WTC11 (cell line): ENCODE data around the gene NACC2. TPM values are rescaled to one million over a fixed set of nuclear protein-coding genes. Genes with fewer than 3 reads are reported as not detected.

Experiments used
- ATAC-seq: fragments of 200-7000 bp; cut with Tn5 transposase; 2 replicates; pipeline ENCODE4 v1.10.0; 2021; ENCODE audit warnings: mild to moderate bottlenecking, moderate library complexity
- CTCF ChIA-PET: fragments of 300-600 bp; sonication (Branson Sonifier 250); formaldehyde crosslinking; loops from one replicate; lab custom pipeline; 2021; ENCODE audit warnings: antibody characterized with exemption; lab: Charles Lee
- POLR2A ChIA-PET: fragments of 350-600 bp; sonication (Branson Sonifier 250); formaldehyde crosslinking; loops from one replicate; lab custom pipeline; 2021; ENCODE audit warnings: antibody characterized with exemption; lab: Charles Lee
- DNase-seq: peaks from one replicate; pipeline ENCODE4 v3.0.0; 2021; ENCODE audit warnings: low spot score
- H3K27ac Mint-ChIP-seq: 2 replicates; pipeline ENCODE4 v1.8.0; 2021; ENCODE audit warnings: mixed read lengths
- H3K27me3 Mint-ChIP-seq: 2 replicates; pipeline ENCODE4 v1.8.0; 2021; ENCODE audit warnings: low read depth, mild to moderate bottlenecking, moderate library complexity, mixed read lengths
- H3K36me3 Mint-ChIP-seq: 2 replicates; pipeline ENCODE4 v1.8.0; 2021; ENCODE audit warnings: mixed read lengths
- H3K4me1 Mint-ChIP-seq: 2 replicates; pipeline ENCODE4 v1.8.0; 2022; ENCODE audit warnings: mixed read lengths
- H3K4me3 Mint-ChIP-seq: 2 replicates; pipeline ENCODE4 v1.8.0; 2021; ENCODE audit warnings: mild to moderate bottlenecking, moderate library complexity, mixed read lengths
- H3K9me3 Mint-ChIP-seq: 2 replicates; pipeline ENCODE4 v1.8.0; 2021; ENCODE audit warnings: mixed read lengths
- ELF4 ChIP-seq: sonication (generic); formaldehyde crosslinking; IDR thresholded peaks from 2 replicates; pipeline ENCODE4 v1.8.1; 2022; ENCODE audit warnings: low read depth, mild to moderate bottlenecking, moderate library complexity, missing genetic modification reagents
- EMX1 ChIP-seq: fragments of 250-450 bp; sonication (Bioruptor Pico); IDR thresholded peaks from 2 replicates; pipeline ENCODE4 v1.8.0; 2021; ENCODE audit warnings: mild to moderate bottlenecking
- ESRRA ChIP-seq: sonication (generic); formaldehyde crosslinking; IDR thresholded peaks from 2 replicates; pipeline ENCODE4 v1.8.1; 2022; ENCODE audit warnings: mild to moderate bottlenecking, missing genetic modification reagents, borderline replicate concordance
- FOXK1 ChIP-seq: sonication (generic); formaldehyde crosslinking; IDR thresholded peaks from 2 replicates; pipeline ENCODE4 v1.8.0; 2022; ENCODE audit warnings: mild to moderate bottlenecking, moderate library complexity, missing genetic modification reagents
- FOXP1 ChIP-seq: sonication (generic); formaldehyde crosslinking; IDR thresholded peaks from 2 replicates; pipeline ENCODE4 v1.8.0; 2022; ENCODE audit warnings: missing genetic modification reagents, mild to moderate bottlenecking, moderate library complexity, borderline replicate concordance
- GRHL2 ChIP-seq: fragments of 250-450 bp; sonication (Bioruptor Pico); IDR thresholded peaks from 2 replicates; pipeline ENCODE4 v1.8.0; 2022; ENCODE audit warnings: mild to moderate bottlenecking, moderate library complexity; ENCODE audit not compliant: insufficient replicate concordance, severe bottlenecking
- MXD4 ChIP-seq: fragments of 250-450 bp; sonication (Bioruptor Pico); IDR thresholded peaks from 2 replicates; pipeline ENCODE4 v1.8.0; 2021; ENCODE audit warnings: mild to moderate bottlenecking, moderate library complexity, borderline replicate concordance
- MYBL2 ChIP-seq: sonication (generic); formaldehyde crosslinking; IDR thresholded peaks from 2 replicates; pipeline ENCODE4 v1.8.1; 2023; ENCODE audit warnings: mild to moderate bottlenecking, moderate library complexity, missing genetic modification reagents
- SMAD3 ChIP-seq: sonication (generic); formaldehyde crosslinking; IDR thresholded peaks from 2 replicates; pipeline ENCODE4 v1.8.0; 2022; ENCODE audit warnings: missing genetic modification reagents, mild to moderate bottlenecking, borderline replicate concordance
- ZBTB21 ChIP-seq: sonication (generic); formaldehyde crosslinking; IDR thresholded peaks from 2 replicates; pipeline ENCODE4 v1.8.1; 2023; ENCODE audit warnings: mild to moderate bottlenecking, missing genetic modification reagents, borderline replicate concordance
- ZNF219 ChIP-seq: sonication (generic); formaldehyde crosslinking; IDR thresholded peaks from 2 replicates; pipeline ENCODE4 v1.8.0; 2023; ENCODE audit warnings: missing genetic modification reagents, mild to moderate bottlenecking, borderline replicate concordance
- ZNF263 ChIP-seq: sonication (generic); formaldehyde crosslinking; IDR thresholded peaks from 2 replicates; pipeline ENCODE4 v1.8.1; 2022; ENCODE audit warnings: low read depth, mild to moderate bottlenecking, moderate library complexity, missing genetic modification reagents
- total RNA-seq: library from RNA; stranded (reverse); gene quantifications from 3 replicates; pipeline ENCODE4 v1.2.3, GENCODE V29; 2021
- TF ChIP-seq, protein P1 (sequence below): sonication (generic); formaldehyde crosslinking; IDR thresholded peaks from 2 replicates; pipeline ENCODE4 v1.8.1; 2022; ENCODE audit warnings: missing genetic modification reagents, borderline replicate concordance
- TF ChIP-seq, protein P2 (sequence below): sonication (generic); formaldehyde crosslinking; conservative IDR thresholded peaks from 2 replicates; pipeline ENCODE4 v1.8.1; 2023; ENCODE audit warnings: mild to moderate bottlenecking, low read depth, missing genetic modification reagents, moderate library complexity
- TF ChIP-seq, protein P3 (sequence below): sonication (generic); formaldehyde crosslinking; IDR thresholded peaks from 2 replicates; pipeline ENCODE4 v1.8.1; 2022; ENCODE audit warnings: mild to moderate bottlenecking, moderate library complexity, missing genetic modification reagents
- TF ChIP-seq, protein P4 (sequence below): fragments of 250-450 bp; sonication (Bioruptor Pico); IDR thresholded peaks from 2 replicates; pipeline ENCODE4 v1.9.0; 2021; ENCODE audit warnings: moderate library complexity, mild to moderate bottlenecking, inconsistent platforms, borderline replicate concordance
- TF ChIP-seq, protein P5 (sequence below): sonication (generic); formaldehyde crosslinking; IDR thresholded peaks from 2 replicates; pipeline ENCODE4 v1.8.0; 2022; ENCODE audit warnings: missing genetic modification reagents
- TF ChIP-seq, protein P6 (sequence below): sonication (generic); formaldehyde crosslinking; IDR thresholded peaks from 2 replicates; pipeline ENCODE4 v1.8.0; 2023; ENCODE audit warnings: missing genetic modification reagents, mild to moderate bottlenecking, borderline replicate concordance
- TF ChIP-seq, protein P7 (sequence below): sonication (generic); formaldehyde crosslinking; IDR thresholded peaks from 2 replicates; pipeline ENCODE4 v1.8.1; 2023; ENCODE audit warnings: mild to moderate bottlenecking, moderate library complexity, missing genetic modification reagents

Gene NACC2
- total RNA-seq, 1 experiment from 2014 or later = 17.1 TPM

DNA sequence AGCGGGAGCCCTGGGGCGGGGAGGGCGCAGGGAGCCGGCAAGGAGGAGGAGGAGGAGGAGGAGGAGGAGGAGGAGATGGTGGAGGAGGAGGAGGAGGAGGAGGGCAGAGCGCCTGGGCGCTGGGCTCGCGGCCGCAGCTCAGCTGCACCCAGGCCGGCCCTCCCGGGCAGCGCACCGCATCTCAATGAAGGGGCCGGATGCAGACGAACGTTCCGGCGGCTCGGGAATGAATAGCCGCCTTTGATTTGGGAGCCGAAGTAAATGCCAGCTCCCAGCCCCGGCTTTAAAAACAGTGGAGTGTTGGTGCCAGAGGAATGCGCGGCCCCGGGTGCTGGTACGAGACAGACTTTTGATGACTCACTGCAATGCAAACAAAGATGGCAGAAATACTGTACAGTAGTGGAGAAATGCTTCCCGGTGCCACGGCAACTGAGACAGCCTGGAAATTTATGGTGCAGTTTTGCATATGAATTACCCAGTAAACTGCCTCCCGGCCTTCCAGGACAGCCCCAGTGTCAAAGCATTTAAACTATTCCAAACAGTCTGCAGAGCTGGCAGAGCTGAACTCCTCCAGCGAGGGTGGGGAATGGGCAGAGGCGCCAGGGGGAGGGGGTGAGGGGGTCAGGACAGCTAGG is 43.1 kb downstream of the NACC2 start:
- H3K4me1 Mint-ChIP-seq = peaks cover 29% of the 10 kb centered on the region
- ATAC-seq (peak; percentile 63), DNase-seq (peak; percentile 59)
- ChIA-PET POLR2A (interaction anchor here (0.6 to 1.0 kb wide), 3 partner anchors 39 to 302 kb away, joined by 3 read pairs; no protein-coding TSS in a partner anchor), CTCF (interaction anchor here (0.8 to 2.3 kb wide), 11 partner anchors 8 to 91 kb away, joined by 3 to 13 read pairs (median 3); partner anchors contain the start of genes NACC2 and UBAC1)
- H3K36me3 Mint-ChIP-seq = no peaks in the 10 kb centered on the region
- no peaks in the 10 kb centered on the region for H3K27me3 Mint-ChIP-seq
- peak overlapping the region; percentile 73 for H3K27ac Mint-ChIP-seq
- H3K9me3 Mint-ChIP-seq = no peaks in the 10 kb centered on the region
- peak overlapping the region; percentile 68 for H3K4me3 Mint-ChIP-seq
- TF ChIP-seq, protein P1, sequence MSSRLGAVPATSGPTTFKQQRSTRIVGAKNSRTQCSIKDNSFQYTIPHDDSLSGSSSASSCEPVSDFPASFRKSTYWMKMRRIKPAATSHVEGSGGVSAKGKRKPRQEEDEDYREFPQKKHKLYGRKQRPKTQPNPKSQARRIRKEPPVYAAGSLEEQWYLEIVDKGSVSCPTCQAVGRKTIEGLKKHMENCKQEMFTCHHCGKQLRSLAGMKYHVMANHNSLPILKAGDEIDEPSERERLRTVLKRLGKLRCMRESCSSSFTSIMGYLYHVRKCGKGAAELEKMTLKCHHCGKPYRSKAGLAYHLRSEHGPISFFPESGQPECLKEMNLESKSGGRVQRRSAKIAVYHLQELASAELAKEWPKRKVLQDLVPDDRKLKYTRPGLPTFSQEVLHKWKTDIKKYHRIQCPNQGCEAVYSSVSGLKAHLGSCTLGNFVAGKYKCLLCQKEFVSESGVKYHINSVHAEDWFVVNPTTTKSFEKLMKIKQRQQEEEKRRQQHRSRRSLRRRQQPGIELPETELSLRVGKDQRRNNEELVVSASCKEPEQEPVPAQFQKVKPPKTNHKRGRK = no peak
- TF ChIP-seq, protein P2, sequence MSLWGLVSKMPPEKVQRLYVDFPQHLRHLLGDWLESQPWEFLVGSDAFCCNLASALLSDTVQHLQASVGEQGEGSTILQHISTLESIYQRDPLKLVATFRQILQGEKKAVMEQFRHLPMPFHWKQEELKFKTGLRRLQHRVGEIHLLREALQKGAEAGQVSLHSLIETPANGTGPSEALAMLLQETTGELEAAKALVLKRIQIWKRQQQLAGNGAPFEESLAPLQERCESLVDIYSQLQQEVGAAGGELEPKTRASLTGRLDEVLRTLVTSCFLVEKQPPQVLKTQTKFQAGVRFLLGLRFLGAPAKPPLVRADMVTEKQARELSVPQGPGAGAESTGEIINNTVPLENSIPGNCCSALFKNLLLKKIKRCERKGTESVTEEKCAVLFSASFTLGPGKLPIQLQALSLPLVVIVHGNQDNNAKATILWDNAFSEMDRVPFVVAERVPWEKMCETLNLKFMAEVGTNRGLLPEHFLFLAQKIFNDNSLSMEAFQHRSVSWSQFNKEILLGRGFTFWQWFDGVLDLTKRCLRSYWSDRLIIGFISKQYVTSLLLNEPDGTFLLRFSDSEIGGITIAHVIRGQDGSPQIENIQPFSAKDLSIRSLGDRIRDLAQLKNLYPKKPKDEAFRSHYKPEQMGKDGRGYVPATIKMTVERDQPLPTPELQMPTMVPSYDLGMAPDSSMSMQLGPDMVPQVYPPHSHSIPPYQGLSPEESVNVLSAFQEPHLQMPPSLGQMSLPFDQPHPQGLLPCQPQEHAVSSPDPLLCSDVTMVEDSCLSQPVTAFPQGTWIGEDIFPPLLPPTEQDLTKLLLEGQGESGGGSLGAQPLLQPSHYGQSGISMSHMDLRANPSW (CRISPR knock-in tag) = no peak
- no peak for TF ChIP-seq FOXK1
- TF ChIP-seq, protein P3, sequence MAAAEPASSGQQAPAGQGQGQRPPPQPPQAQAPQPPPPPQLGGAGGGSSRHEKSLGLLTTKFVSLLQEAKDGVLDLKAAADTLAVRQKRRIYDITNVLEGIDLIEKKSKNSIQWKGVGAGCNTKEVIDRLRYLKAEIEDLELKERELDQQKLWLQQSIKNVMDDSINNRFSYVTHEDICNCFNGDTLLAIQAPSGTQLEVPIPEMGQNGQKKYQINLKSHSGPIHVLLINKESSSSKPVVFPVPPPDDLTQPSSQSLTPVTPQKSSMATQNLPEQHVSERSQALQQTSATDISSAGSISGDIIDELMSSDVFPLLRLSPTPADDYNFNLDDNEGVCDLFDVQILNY (CRISPR knock-in tag) = no peak
- TF ChIP-seq MYBL2 (CRISPR knock-in tag) = no peak
- TF ChIP-seq ELF4 (CRISPR knock-in tag) = peak; percentile 97; the same call in 1 of the 2 replicates
- TF ChIP-seq SMAD3 (CRISPR knock-in tag) = no peak
- TF ChIP-seq, protein P4, sequence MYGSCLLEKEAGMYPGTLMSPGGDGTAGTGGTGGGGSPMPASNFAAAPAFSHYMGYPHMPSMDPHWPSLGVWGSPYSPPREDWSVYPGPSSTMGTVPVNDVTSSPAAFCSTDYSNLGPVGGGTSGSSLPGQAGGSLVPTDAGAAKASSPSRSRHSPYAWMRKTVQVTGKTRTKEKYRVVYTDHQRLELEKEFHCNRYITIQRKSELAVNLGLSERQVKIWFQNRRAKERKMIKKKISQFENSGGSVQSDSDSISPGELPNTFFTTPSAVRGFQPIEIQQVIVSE (CRISPR knock-in tag) = no peak
- TF ChIP-seq, protein P5, sequence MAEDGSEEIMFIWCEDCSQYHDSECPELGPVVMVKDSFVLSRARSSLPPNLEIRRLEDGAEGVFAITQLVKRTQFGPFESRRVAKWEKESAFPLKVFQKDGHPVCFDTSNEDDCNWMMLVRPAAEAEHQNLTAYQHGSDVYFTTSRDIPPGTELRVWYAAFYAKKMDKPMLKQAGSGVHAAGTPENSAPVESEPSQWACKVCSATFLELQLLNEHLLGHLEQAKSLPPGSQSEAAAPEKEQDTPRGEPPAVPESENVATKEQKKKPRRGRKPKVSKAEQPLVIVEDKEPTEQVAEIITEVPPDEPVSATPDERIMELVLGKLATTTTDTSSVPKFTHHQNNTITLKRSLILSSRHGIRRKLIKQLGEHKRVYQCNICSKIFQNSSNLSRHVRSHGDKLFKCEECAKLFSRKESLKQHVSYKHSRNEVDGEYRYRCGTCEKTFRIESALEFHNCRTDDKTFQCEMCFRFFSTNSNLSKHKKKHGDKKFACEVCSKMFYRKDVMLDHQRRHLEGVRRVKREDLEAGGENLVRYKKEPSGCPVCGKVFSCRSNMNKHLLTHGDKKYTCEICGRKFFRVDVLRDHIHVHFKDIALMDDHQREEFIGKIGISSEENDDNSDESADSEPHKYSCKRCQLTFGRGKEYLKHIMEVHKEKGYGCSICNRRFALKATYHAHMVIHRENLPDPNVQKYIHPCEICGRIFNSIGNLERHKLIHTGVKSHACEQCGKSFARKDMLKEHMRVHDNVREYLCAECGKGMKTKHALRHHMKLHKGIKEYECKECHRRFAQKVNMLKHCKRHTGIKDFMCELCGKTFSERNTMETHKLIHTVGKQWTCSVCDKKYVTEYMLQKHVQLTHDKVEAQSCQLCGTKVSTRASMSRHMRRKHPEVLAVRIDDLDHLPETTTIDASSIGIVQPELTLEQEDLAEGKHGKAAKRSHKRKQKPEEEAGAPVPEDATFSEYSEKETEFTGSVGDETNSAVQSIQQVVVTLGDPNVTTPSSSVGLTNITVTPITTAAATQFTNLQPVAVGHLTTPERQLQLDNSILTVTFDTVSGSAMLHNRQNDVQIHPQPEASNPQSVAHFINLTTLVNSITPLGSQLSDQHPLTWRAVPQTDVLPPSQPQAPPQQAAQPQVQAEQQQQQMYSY (CRISPR knock-in tag) = no peak
- TF ChIP-seq MXD4 (CRISPR knock-in tag) = no peak
- TF ChIP-seq FOXP1 = no peak
- TF ChIP-seq ZBTB21 (CRISPR knock-in tag) = no peak
- TF ChIP-seq EMX1 = no peak
- TF ChIP-seq, protein P6, sequence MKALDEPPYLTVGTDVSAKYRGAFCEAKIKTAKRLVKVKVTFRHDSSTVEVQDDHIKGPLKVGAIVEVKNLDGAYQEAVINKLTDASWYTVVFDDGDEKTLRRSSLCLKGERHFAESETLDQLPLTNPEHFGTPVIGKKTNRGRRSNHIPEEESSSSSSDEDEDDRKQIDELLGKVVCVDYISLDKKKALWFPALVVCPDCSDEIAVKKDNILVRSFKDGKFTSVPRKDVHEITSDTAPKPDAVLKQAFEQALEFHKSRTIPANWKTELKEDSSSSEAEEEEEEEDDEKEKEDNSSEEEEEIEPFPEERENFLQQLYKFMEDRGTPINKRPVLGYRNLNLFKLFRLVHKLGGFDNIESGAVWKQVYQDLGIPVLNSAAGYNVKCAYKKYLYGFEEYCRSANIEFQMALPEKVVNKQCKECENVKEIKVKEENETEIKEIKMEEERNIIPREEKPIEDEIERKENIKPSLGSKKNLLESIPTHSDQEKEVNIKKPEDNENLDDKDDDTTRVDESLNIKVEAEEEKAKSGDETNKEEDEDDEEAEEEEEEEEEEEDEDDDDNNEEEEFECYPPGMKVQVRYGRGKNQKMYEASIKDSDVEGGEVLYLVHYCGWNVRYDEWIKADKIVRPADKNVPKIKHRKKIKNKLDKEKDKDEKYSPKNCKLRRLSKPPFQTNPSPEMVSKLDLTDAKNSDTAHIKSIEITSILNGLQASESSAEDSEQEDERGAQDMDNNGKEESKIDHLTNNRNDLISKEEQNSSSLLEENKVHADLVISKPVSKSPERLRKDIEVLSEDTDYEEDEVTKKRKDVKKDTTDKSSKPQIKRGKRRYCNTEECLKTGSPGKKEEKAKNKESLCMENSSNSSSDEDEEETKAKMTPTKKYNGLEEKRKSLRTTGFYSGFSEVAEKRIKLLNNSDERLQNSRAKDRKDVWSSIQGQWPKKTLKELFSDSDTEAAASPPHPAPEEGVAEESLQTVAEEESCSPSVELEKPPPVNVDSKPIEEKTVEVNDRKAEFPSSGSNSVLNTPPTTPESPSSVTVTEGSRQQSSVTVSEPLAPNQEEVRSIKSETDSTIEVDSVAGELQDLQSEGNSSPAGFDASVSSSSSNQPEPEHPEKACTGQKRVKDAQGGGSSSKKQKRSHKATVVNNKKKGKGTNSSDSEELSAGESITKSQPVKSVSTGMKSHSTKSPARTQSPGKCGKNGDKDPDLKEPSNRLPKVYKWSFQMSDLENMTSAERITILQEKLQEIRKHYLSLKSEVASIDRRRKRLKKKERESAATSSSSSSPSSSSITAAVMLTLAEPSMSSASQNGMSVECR (CRISPR knock-in tag) = no peak
- no peak for TF ChIP-seq ESRRA (CRISPR knock-in tag)
- TF ChIP-seq, protein P7, sequence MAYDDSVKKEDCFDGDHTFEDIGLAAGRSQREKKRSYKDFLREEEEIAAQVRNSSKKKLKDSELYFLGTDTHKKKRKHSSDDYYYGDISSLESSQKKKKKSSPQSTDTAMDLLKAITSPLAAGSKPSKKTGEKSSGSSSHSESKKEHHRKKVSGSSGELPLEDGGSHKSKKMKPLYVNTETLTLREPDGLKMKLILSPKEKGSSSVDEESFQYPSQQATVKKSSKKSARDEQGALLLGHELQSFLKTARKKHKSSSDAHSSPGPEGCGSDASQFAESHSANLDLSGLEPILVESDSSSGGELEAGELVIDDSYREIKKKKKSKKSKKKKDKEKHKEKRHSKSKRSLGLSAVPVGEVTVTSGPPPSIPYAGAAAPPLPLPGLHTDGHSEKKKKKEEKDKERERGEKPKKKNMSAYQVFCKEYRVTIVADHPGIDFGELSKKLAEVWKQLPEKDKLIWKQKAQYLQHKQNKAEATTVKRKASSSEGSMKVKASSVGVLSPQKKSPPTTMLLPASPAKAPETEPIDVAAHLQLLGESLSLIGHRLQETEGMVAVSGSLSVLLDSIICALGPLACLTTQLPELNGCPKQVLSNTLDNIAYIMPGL (CRISPR knock-in tag) = peak; percentile 41; the same call in 1 of the 2 replicates
- TF ChIP-seq ZNF219 = no peak
- peak; percentile 99 for TF ChIP-seq ZNF263 (CRISPR knock-in tag)
- TF ChIP-seq GRHL2 = no peak
